ENCODE measurements around the gene FKBP14.

DNA sequence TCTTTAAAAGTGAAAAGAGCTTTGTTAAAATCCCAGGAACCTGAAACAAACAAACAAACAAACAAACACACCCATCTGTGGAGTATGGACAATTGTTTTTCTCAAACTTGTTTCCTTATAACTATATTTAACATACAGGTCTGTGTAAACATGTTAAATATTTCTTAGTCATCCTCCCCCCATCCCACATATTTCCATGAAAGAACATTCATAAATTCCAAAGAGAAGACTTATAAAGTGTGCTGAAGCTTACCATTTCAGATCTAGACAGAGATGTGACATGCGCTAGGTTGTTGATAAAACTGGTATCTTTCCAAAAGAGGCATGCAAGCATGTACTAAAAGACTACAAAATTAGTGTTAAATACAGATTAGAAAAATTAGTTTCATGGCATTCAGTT is 6.5 kb downstream of the FKBP14 start:
- TF ChIP-seq EGR1 (IDR thresholded peaks at IDR 0.05; ENCODE audit: borderline replicate concordance, low read depth, low read length) (no peak), TAF1 (IDR thresholded peaks at IDR 0.05; ENCODE audit: low read depth, low read length) (no peak), EP300 (IDR thresholded peaks at IDR 0.05; ENCODE audit: borderline replicate concordance in 1 of 2, low read depth in 2 of 2, low read length in 2 of 2) (no peak), POLR2A (IDR thresholded peaks at IDR 0.05; ENCODE audit: control extremely low read depth in 1 of 2, low read depth in 2 of 2, low read length in 2 of 2) (no peak), EZH2 (IDR thresholded peaks at IDR 0.05; ENCODE audit: low read depth, low read length, severe bottlenecking) (no peak), SUZ12 (IDR thresholded peaks at IDR 0.05; ENCODE audit: low read length) (no peak)
- TF ChIP-seq, protein P1, sequence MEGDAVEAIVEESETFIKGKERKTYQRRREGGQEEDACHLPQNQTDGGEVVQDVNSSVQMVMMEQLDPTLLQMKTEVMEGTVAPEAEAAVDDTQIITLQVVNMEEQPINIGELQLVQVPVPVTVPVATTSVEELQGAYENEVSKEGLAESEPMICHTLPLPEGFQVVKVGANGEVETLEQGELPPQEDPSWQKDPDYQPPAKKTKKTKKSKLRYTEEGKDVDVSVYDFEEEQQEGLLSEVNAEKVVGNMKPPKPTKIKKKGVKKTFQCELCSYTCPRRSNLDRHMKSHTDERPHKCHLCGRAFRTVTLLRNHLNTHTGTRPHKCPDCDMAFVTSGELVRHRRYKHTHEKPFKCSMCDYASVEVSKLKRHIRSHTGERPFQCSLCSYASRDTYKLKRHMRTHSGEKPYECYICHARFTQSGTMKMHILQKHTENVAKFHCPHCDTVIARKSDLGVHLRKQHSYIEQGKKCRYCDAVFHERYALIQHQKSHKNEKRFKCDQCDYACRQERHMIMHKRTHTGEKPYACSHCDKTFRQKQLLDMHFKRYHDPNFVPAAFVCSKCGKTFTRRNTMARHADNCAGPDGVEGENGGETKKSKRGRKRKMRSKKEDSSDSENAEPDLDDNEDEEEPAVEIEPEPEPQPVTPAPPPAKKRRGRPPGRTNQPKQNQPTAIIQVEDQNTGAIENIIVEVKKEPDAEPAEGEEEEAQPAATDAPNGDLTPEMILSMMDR (IDR thresholded peaks at IDR 0.05; ENCODE audit: control extremely low read depth in 1 of 3, insufficient read depth in 1 of 3, low read depth in 1 of 3, low read length in 3 of 3), result no peak
- TF ChIP-seq, protein P2, sequence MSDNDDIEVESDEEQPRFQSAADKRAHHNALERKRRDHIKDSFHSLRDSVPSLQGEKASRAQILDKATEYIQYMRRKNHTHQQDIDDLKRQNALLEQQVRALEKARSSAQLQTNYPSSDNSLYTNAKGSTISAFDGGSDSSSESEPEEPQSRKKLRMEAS (IDR thresholded peaks at IDR 0.05), result no peak

Data from H1 (cell line).